ENCODE measurements around the gene SPANXN5. TPM values are rescaled to one million over a fixed set of nuclear protein-coding genes. Genes with fewer than 3 reads are reported as not detected.
A peak's percentile ranks its signal among the peaks of the same experiment; 100 is the strongest.
"Not testable (repeated sequence)": the region's sequence is repeated elsewhere in the genome, so short reads cannot be mapped to it uniquely, and the experiment has no call there.

SPANXN5 gene
- total RNA-seq, 1 donor from 2014 or later = not detected

DNA sequence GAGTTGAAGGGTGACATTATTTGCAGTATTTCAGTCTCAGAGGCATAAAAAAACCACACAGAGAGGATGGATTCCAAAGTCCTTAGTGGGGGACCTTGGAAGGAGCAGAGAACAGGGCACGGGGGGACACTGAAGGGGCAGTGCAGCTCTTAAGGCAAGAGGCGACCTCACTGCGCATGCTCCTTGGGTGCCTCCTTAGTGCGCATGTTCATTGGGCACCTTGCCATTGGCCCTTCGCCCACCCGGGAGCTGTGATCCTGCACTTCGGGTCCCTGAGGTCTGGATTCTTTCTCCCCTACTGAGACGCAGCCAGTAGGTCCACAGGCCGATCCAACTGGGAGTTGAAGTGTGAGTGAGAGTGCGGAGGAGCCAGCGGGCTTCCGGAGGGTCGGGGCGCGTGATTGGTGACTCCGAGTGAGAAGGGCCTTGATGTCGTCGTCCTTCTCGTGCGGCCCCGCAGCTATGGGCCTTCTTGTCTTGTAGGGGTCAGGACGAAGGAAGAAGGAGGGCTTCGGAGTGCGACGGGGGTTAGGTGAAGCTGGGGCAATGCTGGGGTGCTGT is 13.9 kb upstream of the SPANXN5 start, which contains the start of gene XAGE5:
Gene XAGE5 (plus strand): TSS at position 223 of the 561 bp plus-strand sequence. CDS start 1,280 bp downstream, outside the sequence.
- TF ChIP-seq, protein P1, sequence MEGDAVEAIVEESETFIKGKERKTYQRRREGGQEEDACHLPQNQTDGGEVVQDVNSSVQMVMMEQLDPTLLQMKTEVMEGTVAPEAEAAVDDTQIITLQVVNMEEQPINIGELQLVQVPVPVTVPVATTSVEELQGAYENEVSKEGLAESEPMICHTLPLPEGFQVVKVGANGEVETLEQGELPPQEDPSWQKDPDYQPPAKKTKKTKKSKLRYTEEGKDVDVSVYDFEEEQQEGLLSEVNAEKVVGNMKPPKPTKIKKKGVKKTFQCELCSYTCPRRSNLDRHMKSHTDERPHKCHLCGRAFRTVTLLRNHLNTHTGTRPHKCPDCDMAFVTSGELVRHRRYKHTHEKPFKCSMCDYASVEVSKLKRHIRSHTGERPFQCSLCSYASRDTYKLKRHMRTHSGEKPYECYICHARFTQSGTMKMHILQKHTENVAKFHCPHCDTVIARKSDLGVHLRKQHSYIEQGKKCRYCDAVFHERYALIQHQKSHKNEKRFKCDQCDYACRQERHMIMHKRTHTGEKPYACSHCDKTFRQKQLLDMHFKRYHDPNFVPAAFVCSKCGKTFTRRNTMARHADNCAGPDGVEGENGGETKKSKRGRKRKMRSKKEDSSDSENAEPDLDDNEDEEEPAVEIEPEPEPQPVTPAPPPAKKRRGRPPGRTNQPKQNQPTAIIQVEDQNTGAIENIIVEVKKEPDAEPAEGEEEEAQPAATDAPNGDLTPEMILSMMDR (IDR thresholded peaks at IDR 0.05; ENCODE audit: insufficient read depth, low read length, severe bottlenecking) = no peak
- Histone ChIP-seq H3K4me3 (ENCODE audit: low read depth, low read length) (no peak within 1 kb of the TSS), H3K27me3 (ENCODE audit: control insufficient read depth, insufficient read depth, low read length) (no peaks in the 10 kb centered on the region), H3K36me3 (ENCODE audit: control insufficient read depth, insufficient read depth, low read length) (no peaks in the 10 kb centered on the region)
- FAIRE-seq (no peak), DNase-seq (ENCODE audit: low read depth) (no peak)

DNA sequence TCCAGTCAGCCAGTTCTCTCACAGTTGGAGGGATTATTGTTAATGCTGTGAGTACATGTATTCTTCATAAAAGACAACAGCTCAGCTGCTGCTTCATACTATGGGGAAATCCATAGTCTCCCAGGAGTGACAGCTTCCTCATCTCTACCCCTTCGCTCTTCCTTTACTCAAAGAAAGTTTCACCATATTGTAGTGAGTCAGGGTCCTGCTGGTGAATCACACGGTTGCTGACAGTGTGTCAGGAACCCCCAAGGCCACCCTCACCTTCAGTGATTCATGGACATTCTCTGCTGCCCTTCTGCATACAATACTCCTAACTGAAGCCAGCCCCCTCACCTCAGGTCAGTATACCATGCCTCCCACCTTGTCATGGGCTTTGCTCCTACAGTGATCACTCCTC is 7.6 kb upstream of the SPANXN5 start:
- not testable (repeated sequence) for FAIRE-seq; H3K4me3 ChIP-seq (ENCODE audit: low read depth, low read length); H3K36me3 ChIP-seq (ENCODE audit: control insufficient read depth, insufficient read depth, low read length); H3K27me3 ChIP-seq (ENCODE audit: control insufficient read depth, insufficient read depth, low read length)
- peak; percentile 12 for DNase-seq (ENCODE audit: low read depth)

DNA sequence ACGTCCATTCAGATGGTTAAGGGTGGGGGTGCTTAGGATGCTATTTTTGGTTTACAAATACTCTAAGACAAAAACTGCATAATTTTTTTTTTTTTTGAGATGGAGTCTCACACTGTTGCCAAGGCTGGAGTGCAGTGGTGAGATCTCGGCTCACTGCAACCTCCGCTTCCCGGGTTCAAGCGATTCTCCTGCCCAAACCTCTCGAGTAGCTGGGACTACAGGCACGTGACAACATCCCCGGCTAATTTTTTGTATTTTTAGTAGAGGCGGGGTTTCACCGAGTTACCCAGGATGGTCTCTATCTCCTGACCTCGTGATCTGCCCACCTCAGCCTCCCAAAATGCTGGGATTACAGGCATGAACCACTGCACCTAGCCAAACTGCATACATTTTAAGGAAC is 23.7 kb downstream of the SPANXN5 start:
- DNase-seq (ENCODE audit: low read depth); FAIRE-seq; H3K4me3 ChIP-seq (ENCODE audit: low read depth, low read length); H3K36me3 ChIP-seq (ENCODE audit: control insufficient read depth, insufficient read depth, low read length); H3K27me3 ChIP-seq (ENCODE audit: control insufficient read depth, insufficient read depth, low read length): not testable (repeated sequence)

DNA sequence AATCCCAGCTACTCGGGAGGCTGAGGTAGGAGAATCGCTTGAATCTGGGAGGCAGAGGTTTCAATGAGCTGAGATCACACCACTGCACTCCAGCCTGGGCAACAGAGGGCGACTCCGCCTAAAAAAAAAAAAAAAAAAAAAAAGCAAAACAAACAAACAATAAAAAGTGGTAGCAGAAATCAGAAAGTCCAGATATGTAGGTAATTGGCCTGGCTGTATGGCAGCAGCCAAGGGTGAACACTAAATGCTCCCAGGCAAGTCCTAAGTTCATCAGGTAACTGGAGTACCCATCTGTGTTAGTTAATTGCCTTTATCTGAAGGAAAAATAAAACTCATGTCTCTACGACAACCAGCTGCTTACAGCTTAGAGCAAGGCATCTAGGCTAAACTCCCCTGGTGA is 31.2 kb downstream of the SPANXN5 start:
- not testable (repeated sequence) for FAIRE-seq; H3K27me3 ChIP-seq (ENCODE audit: control insufficient read depth, insufficient read depth, low read length); H3K4me3 ChIP-seq (ENCODE audit: low read depth, low read length); H3K36me3 ChIP-seq (ENCODE audit: control insufficient read depth, insufficient read depth, low read length); DNase-seq (ENCODE audit: low read depth)

DNA sequence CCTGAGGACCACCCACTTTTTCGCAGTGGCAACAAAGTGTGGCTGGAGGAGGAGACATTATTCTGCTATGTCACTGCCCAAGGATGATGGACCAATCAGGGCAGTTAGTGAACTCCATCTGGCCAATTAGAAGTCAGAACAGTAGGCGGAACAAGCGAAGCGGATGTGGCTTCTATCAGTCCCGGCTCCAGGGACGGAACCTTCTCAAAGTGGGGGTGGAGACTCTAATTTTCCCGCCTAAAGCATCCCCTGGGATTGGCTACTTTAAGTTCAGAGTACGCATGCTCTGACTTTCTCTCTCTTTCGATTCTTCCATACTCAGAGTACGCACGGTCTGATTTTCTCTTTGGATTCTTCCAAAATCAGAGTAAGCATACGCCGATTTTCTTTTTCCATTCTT is 46.3 kb downstream of the SPANXN5 start, which contains the start of gene SSX2B:
Gene SSX2B (plus strand): TSS at position 301 of the 400 bp plus-strand sequence. CDS start 1,429 bp downstream, outside the sequence.
- not testable (repeated sequence) for H3K27me3 ChIP-seq (ENCODE audit: control insufficient read depth, insufficient read depth, low read length); DNase-seq (ENCODE audit: low read depth); H3K4me3 ChIP-seq (ENCODE audit: low read depth, low read length); FAIRE-seq; H3K36me3 ChIP-seq (ENCODE audit: control insufficient read depth, insufficient read depth, low read length)

Other genes starting within 250 kb of the SPANXN5 start
- not detected in 2 replicates for gene SSX7, start 142.5 kb downstream of the SPANXN5 start, total RNA-seq
- gene SSX2, start 90.2 kb downstream of the SPANXN5 start, total RNA-seq = not detected in 2 replicates
- not detected in 2 replicates for gene SSX2B, start 46.2 kb downstream of the SPANXN5 start, total RNA-seq
- not detected in 2 replicates for gene XAGE5, start 13.9 kb upstream of the SPANXN5 start, total RNA-seq
- gene XAGE3, start 70.7 kb upstream of the SPANXN5 start, total RNA-seq = not detected in 2 replicates
- 6.8 and 7.7 TPM in 2 replicates for gene FAM156B, start 99.9 kb upstream of the SPANXN5 start, total RNA-seq
- gene FAM156A, start 161.1 kb upstream of the SPANXN5 start, total RNA-seq = 6.6 and 8.8 TPM in 2 replicates